ENCODE data around the gene SYTL3. TPM values are rescaled to one million over a fixed set of nuclear protein-coding genes. Genes with fewer than 3 reads are reported as not detected.

Gene SYTL3
- total and polyA plus RNA-seq, 2 donors (not counting 1 experiment from before 2014, with no cell fraction given): 1.1 to 5.4 TPM

- H3K27ac Mint-ChIP-seq: peak overlapping the region; percentile 71
- intact Hi-C loops (cut with micrococcal nuclease): loop anchor here (5.0 kb wide), 2 partner anchors 34 to 46 kb away; no protein-coding TSS in a partner anchor
- 95% methylated on average over 8 of the region's 11 CpGs for WGBS (ENCODE audit: insufficient coverage)
Measured at GRCh38 chr6:158763434-158764182, 113.8 kb downstream of the SYTL3 start.

More at GRCh38 chr6:158763434-158764182, 113.8 kb downstream of the SYTL3 start:
- Histone ChIP-seq H3K36me3 (replicated peaks in 1 of 2; ENCODE audit: control extremely low read depth in 1 of 2, control insufficient read depth in 1 of 2, extremely low read depth in 1 of 2, insufficient read depth in 2 of 2, low read length in 1 of 2) (peaks cover 15 to 39% of the 10 kb centered on the region in 2 experiments), H3K27ac (ENCODE audit: low read length in 2 of 2) (no peak overlapping the region), H3K4me1 (ENCODE audit: control insufficient read depth in 2 of 2, insufficient read depth in 2 of 2, low read length in 2 of 2) (no peaks in the 10 kb centered on the region), H3K4me3 (ENCODE audit: control extremely low read depth in 1 of 5, extremely low read depth in 1 of 5, insufficient read depth in 1 of 5, low read depth in 2 of 5, low read length in 4 of 5) (no peak overlapping the region), H2AFZ (ENCODE audit: insufficient read depth, low read depth, low read length, poor library complexity, severe bottlenecking) (no peak overlapping the region), H3K79me2 (ENCODE audit: control insufficient read depth, insufficient read depth, low read length) (no peaks in the 10 kb centered on the region), H3K27me3 (replicated peaks in 1 of 4; ENCODE audit: control extremely low read depth in 1 of 4, control insufficient read depth in 3 of 4, insufficient read depth in 4 of 4, low read length in 3 of 4) (no peaks in the 10 kb centered on the region), H3K9ac (ENCODE audit: low read length) (no peak overlapping the region), H3K9me3 (ENCODE audit: control extremely low read depth in 1 of 3, control insufficient read depth in 2 of 3, insufficient read depth in 1 of 3, low read length in 2 of 3) (no peaks in the 10 kb centered on the region), H4K20me1 (ENCODE audit: control insufficient read depth, insufficient read depth, low read length, poor library complexity, severe bottlenecking) (peaks cover 39% of the 10 kb centered on the region), H3K4me2 (replicated peaks; ENCODE audit: low read depth, low read length, poor library complexity, severe bottlenecking) (no peak overlapping the region)
- H3K4me3 Mint-ChIP-seq: no peak overlapping the region
- ATAC-seq (ENCODE audit: low read depth) (peak; percentile 14), DNase-seq (no peak)
- ChIA-PET CTCF (interaction anchor here (0.8 to 1.5 kb wide), 4 partner anchors 48 to 196 kb away, joined by 3 to 5 read pairs (median 3); no protein-coding TSS in a partner anchor), POLR2A (interaction anchor here (1.0 to 3.0 kb wide), 4 partner anchors 46 to 59 kb away, joined by 3 to 8 read pairs (median 4); no protein-coding TSS in a partner anchor)
- H3K27me3 Mint-ChIP-seq: no peaks in the 10 kb centered on the region
- H3K4me1 Mint-ChIP-seq: peaks cover 2% of the 10 kb centered on the region
- TF ChIP-seq CTCF (IDR thresholded peaks at IDR 0.05): no peak
- TF ChIP-seq EZH2 (IDR thresholded peaks at IDR 0.05; ENCODE audit: borderline replicate concordance, insufficient read depth, low read depth, low read length, poor library complexity, severe bottlenecking): no peak
- H3K9me3 Mint-ChIP-seq (ENCODE audit: insufficient read depth): no peaks in the 10 kb centered on the region

All from B cell (primary cell).